Neural crest cell (in vitro differentiated cells): ENCODE results near the gene BEST4. TPM values are rescaled to one million over a fixed set of nuclear protein-coding genes. Genes with fewer than 3 reads are reported as not detected.
A peak's percentile ranks its signal among the peaks of the same experiment; 100 is the strongest.

Experiments used
- DNase-seq: peaks from one replicate; pipeline ENCODE4 v3.0.0; 2021; ENCODE audit warnings: low read depth, mixed read lengths, low spot score
- H3K27ac Mint-ChIP-seq: one replicate; pipeline ENCODE4 v1.8.0; 2021; ENCODE audit warnings: mild to moderate bottlenecking, mixed read lengths; ENCODE audit not compliant: unreplicated experiment
- H3K27me3 Mint-ChIP-seq: 2 replicates; pipeline ENCODE4 v1.8.0; 2021; ENCODE audit warnings: low read depth, mild to moderate bottlenecking, mixed read lengths
- H3K36me3 Mint-ChIP-seq: 2 replicates; pipeline ENCODE4 v1.8.0; 2021; ENCODE audit warnings: low read depth, mild to moderate bottlenecking, mixed read lengths
- H3K4me1 Mint-ChIP-seq: 2 replicates; pipeline ENCODE4 v1.8.0; 2021; ENCODE audit warnings: mixed read lengths
- H3K4me3 Mint-ChIP-seq: one replicate; pipeline ENCODE4 v1.8.0; 2021; ENCODE audit warnings: mild to moderate bottlenecking, mixed read lengths
- H3K9me3 Mint-ChIP-seq: 2 replicates; pipeline ENCODE4 v1.8.0; 2021; ENCODE audit warnings: mixed read lengths
- long read RNA-seq: library from polyadenylated mRNA; unstranded; transcript quantifications from one replicate; pipeline ENCODE4 v2.0.0, GENCODE V29; 2020
- total RNA-seq: library from RNA; stranded (reverse); gene quantifications from 2 replicates; pipeline ENCODE4 v1.2.1, GENCODE V29; 2021
- TF ChIP-seq, protein P1 (sequence below): fragments of 200-600 bp; sonication (generic); conservative IDR thresholded peaks from 2 replicates; pipeline ENCODE4 v1.5.0; 2021; ENCODE audit warnings: antibody characterized with exemption, mild to moderate bottlenecking

Gene BEST4
- total RNA-seq, result 0.14 and 0.23 TPM in 2 replicates
- long read RNA-seq, result 0 reads

DNA sequence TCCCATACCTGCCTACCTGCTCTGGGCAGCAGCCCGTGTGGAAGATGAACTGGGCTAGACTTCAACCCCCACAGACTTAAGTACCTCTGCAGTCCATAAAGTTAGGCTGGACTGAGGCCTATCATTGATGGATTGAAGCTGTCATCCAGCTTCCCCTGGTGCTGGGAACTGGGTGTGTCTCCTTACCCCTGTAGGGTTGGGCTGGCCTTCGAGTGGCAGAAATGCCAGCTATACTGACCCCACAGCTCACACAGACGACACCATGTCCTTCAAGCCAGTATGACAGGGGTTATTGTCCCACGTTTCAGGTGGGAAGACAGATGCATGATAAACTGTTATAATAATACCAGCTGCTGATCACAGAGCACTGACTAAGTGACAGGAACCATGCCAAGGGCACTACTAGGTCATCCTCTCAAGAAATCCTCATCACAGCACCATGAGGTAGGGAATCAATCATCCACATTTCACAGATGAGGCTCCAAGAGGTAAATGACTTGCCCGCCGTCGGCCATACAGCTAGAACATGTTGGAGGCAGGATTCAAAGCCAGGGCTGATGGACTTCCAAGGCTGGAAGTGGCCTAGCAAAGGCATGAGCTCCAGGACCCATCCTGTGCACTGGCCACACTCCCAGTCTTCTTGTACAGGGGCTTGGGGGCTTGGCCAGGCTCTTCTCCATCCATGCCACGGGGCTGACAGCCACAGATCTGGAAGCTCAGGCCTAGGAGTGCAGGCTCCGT is at the start of gene BEST4:
BEST4 (minus strand) TSS at position 51 of the 741 bp plus-strand sequence. CDS start 465 bp downstream, outside the sequence.
- Mint-ChIP-seq H3K36me3 (no peaks in the 10 kb centered on the region), H3K4me3 (no peak within 1 kb of the TSS), H3K27me3 (peaks cover 10% of the 10 kb centered on the region), H3K27ac (no peak within 1 kb of the TSS), H3K4me1 (peaks cover 24% of the 10 kb centered on the region), H3K9me3 (no peaks in the 10 kb centered on the region)
- DNase-seq, result no peak
- TF ChIP-seq, protein P1, sequence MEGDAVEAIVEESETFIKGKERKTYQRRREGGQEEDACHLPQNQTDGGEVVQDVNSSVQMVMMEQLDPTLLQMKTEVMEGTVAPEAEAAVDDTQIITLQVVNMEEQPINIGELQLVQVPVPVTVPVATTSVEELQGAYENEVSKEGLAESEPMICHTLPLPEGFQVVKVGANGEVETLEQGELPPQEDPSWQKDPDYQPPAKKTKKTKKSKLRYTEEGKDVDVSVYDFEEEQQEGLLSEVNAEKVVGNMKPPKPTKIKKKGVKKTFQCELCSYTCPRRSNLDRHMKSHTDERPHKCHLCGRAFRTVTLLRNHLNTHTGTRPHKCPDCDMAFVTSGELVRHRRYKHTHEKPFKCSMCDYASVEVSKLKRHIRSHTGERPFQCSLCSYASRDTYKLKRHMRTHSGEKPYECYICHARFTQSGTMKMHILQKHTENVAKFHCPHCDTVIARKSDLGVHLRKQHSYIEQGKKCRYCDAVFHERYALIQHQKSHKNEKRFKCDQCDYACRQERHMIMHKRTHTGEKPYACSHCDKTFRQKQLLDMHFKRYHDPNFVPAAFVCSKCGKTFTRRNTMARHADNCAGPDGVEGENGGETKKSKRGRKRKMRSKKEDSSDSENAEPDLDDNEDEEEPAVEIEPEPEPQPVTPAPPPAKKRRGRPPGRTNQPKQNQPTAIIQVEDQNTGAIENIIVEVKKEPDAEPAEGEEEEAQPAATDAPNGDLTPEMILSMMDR, result no peak

DNA sequence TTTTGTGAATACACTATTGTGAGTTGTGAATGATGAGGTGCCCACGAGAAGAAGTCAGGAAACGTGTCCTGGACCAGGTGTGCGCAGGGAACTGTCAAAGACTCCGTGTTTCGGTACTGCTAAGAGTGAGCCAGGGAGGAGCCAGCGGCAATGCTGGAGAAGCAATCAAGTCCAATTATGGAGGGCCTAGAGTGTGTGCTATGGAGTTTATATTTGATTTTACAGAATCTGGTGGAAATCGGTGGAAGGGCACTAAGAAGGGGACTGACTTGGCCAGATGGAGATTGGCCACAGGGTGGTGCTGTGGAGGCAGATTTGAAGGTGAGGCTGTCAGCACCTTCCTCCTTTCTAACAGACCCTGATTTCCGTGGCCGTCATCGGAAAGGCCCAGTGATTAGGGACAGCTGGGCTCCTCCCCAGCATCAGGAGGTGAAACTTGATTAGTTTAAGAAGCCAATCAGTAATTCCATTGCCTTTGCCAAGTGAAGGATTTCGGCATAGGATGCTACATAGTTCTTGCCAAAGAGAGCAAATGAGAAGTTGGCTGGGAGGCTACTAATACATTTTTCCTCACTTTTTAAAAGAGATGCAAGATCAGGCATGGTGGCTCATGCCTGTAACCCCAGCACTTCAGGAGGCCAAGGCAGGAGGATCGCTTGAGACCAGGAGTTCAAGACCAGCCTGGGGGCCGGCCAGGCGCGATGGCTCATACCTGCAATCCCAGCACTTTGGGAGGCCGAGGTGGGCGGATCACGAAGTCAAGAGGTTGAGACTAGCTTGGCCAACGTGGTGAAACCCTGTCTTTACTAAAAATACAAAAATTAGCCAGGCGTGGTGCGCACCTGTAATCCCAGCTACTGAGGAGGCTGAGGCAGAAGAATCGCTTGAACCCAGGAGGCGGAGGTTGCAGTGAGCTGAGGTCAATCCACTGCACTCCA is 48.0 kb upstream of the BEST4 start:
- Mint-ChIP-seq H3K4me1 (peaks cover 8% of the 10 kb centered on the region), H3K27ac (no peak overlapping the region), H3K9me3 (no peaks in the 10 kb centered on the region), H3K27me3 (peaks cover 10% of the 10 kb centered on the region), H3K36me3 (no peaks in the 10 kb centered on the region), H3K4me3 (no peak overlapping the region)
- TF ChIP-seq, protein P1, result peak; percentile 87
- DNase-seq, result peak; percentile 90

DNA sequence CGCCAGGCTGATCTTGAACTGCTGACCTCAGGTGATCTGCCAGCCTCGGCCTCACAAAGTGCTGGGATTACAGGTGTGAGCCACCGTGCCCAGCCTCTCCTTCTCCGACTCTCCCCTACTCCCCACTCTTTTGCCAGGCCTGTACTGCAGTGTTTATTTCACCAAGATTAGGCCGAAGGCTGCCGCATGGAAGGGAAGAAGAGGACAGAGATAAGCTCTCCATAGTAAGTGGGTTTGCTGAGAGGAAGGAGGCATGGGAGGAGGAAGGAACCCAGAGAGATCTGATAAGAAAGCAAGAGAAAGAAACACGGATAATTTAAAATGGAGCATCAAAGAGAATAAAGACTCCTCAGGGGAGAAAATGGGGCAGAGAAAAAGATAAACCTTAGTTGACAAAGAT is 46.4 kb upstream of the BEST4 start:
- Mint-ChIP-seq H3K27ac (no peak overlapping the region), H3K9me3 (no peaks in the 10 kb centered on the region), H3K4me1 (peaks cover 8% of the 10 kb centered on the region), H3K36me3 (no peaks in the 10 kb centered on the region), H3K27me3 (peaks cover 5% of the 10 kb centered on the region), H3K4me3 (no peak overlapping the region)
- no peak for DNase-seq
- TF ChIP-seq, protein P1, result no peak

DNA sequence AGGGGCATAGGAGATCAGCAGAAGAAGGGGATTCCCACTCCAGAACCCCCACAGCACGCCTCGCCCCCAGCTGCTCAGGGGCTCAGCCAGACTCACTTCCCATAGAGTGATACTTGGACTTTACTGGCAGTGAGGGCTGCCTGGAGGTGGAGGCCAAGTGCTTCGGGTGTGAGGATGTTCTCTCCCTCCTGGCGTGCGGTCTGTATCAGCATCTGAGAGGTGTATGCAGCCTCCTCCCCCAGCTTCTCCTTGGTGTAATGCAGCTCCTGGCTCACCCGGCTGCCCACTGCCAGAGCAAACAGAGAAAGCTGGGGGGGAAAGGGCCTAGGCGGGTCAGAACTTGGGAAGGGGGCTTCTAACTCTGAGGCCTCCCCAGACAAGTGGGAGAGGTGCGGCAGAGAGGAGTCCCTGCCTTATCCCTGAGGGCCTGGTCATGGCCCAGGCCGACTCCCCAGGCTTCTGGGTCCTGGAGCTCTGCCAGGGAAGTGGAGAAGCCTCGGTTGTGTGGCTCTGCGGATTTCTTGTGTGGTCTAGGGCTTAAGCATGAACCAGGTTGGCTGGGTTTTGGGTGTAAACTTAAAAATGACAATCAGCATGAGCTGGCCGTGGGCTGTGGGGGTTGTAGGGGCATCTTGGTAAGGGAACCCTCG is 44.2 kb upstream of the BEST4 start:
- no peaks in the 10 kb centered on the region for H3K9me3 Mint-ChIP-seq
- no peak for DNase-seq
- H3K4me1 Mint-ChIP-seq, result peaks cover 8% of the 10 kb centered on the region
- H3K27ac Mint-ChIP-seq, result no peak overlapping the region
- H3K36me3 Mint-ChIP-seq, result no peaks in the 10 kb centered on the region
- no peak overlapping the region for H3K4me3 Mint-ChIP-seq
- TF ChIP-seq, protein P1, result no peak
- H3K27me3 Mint-ChIP-seq, result peaks cover 4% of the 10 kb centered on the region

DNA sequence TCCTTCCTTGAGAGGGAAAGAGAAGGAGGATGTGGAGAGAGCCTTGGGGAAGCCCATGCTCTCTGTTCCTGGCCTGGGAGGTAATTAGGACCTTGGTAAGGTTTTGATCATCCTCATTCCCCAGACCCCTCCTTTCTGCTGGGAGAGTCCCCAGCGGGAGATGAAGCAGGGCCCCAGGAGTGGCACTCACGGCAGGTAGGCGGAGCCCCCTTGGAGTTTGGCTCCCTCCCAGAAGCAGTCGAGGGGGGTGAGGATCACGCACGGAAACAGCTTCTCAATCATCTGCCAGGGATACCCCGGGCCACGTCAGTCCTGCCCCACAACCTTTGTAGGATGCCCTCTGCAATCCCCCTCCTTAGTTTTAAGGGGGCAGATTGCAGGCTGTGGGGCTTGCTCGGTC is 43.5 kb upstream of the BEST4 start:
- TF ChIP-seq, protein P1, result no peak
- Mint-ChIP-seq H3K9me3 (no peaks in the 10 kb centered on the region), H3K4me3 (no peak overlapping the region), H3K4me1 (peaks cover 8% of the 10 kb centered on the region), H3K27me3 (peaks cover 4% of the 10 kb centered on the region), H3K27ac (no peak overlapping the region), H3K36me3 (no peaks in the 10 kb centered on the region)
- no peak for DNase-seq
